ENCODE measurements around the gene LTK. TPM values are rescaled to one million over a fixed set of nuclear protein-coding genes. Genes with fewer than 3 reads are reported as not detected.

The LTK gene
- total and polyA plus RNA-seq, 2 of the 4 experiments (the other 2 are of a cell fraction), result 0.18 to 0.62 TPM

DNA sequence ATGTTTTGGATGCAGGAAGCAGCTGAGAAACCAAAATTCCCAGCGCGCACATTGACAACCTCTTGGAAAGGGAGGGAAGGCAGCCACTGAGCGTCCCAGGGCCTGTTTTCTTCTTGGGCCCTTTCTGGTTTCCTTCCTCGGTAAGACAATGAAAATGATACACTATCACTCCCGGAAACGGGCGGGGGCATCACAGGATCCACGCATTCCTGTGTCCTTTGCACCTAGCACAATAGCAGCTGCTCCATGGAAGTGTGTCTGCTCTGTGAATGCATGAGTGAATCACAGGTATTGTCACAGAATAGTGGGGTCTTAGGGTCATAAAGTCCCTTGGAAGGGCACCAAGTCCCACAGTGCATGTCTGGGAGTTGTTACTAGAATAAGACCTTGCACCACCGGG lies 26.2 kb downstream of the LTK start:
- POLR2A ChIA-PET (ENCODE audit: unreplicated experiment), result no interaction called here
- no peaks in the 10 kb centered on the region for H4K20me1 ChIP-seq (ENCODE audit: insufficient read depth, low read length)
- no CpG with 5 or more reads among the region's 9 CpGs for WGBS, 2 experiments (ENCODE audit: extremely low coverage in 2 of 2, insufficient read length in 1 of 2)
- H4K91ac ChIP-seq (ENCODE audit: insufficient read depth, low read depth, low read length), result peak overlapping the region; percentile 20; the same call in 1 of the 2 replicates
- peak overlapping the region; percentile 95 for H2BK5ac ChIP-seq (ENCODE audit: low read depth, low read length, poor library complexity, severe bottlenecking)
- no peak overlapping the region for H3K23ac ChIP-seq (ENCODE audit: low read depth, low read length)
- no peak overlapping the region for H3K56ac ChIP-seq (ENCODE audit: extremely low read depth, insufficient read depth, low read length)
- peaks cover 48% of the 10 kb centered on the region for H3K9me1 ChIP-seq (ENCODE audit: insufficient read depth, low read length)
- peak overlapping the region; percentile 36; the same call in 1 of the 2 replicates for H2BK120ac ChIP-seq (ENCODE audit: low read depth, low read length)
- CTCF ChIA-PET, result no interaction called here
- H3K18ac ChIP-seq (ENCODE audit: low read depth, low read length), result no peak overlapping the region
- H3K9me3 ChIP-seq (ENCODE audit: control insufficient read depth, insufficient read depth, low read length), result no peaks in the 10 kb centered on the region
- BruUV-seq (replicated peaks), result no TSS peak
- no peak overlapping the region for H3K4me3 ChIP-seq (ENCODE audit: insufficient read depth, low read depth, low read length)
- H2BK20ac ChIP-seq (ENCODE audit: low read depth, low read length), result peak overlapping the region; percentile 32; the same call in 1 of the 2 replicates
- H3K4me1 ChIP-seq (ENCODE audit: control insufficient read depth, insufficient read depth, low read length), result peaks cover 15% of the 10 kb centered on the region
- H2BK15ac ChIP-seq (ENCODE audit: low read depth, low read length), result 0 out of 3 replicates have a peak overlapping the region, but pooled peaks have one; percentile 8
- no peak overlapping the region for H3K9ac ChIP-seq (ENCODE audit: low read depth, low read length)
- no peak for DNase-seq
- H4K8ac ChIP-seq (ENCODE audit: low read depth in 2 of 2, low read length in 2 of 2), result no peak overlapping the region; a peak in 1 of 4 replicates
- peaks cover 0 to 15% of the 10 kb centered on the region in 2 experiments; a peak in 2 of 4 replicates for H3K79me1 ChIP-seq (ENCODE audit: low read depth in 1 of 2, low read length in 2 of 2)
- peak overlapping the region; percentile 99 for H2AK5ac ChIP-seq (ENCODE audit: low read depth, low read length)
- peaks cover 7% of the 10 kb centered on the region for H3K36me3 ChIP-seq (ENCODE audit: control insufficient read depth, insufficient read depth, low read length)
- intact Hi-C loops (cut with micrococcal nuclease), result no loop called here
- no peaks in the 10 kb centered on the region for H3K27me3 ChIP-seq (ENCODE audit: control insufficient read depth, insufficient read depth, low read length)
- H3K14ac ChIP-seq (replicated peaks; ENCODE audit: low read depth, low read length), result no peak overlapping the region
- H3K27ac ChIP-seq (ENCODE audit: insufficient read depth, low read length), result no peak overlapping the region
- peak overlapping the region; percentile 70 for H2AK9ac ChIP-seq (replicated peaks; ENCODE audit: low read depth, low read length, poor library complexity)
- H3K4me2 ChIP-seq (ENCODE audit: low read depth, low read length), result no peak overlapping the region
- peak overlapping the region; percentile 18 for H2AFZ ChIP-seq (replicated peaks; ENCODE audit: low read length, poor library complexity)
- in situ Hi-C loops (cut with MboI; ENCODE audit: low sequenced_read_pairs), result no loop called here
- H4K5ac ChIP-seq (ENCODE audit: low read depth, low read length), result no peak overlapping the region
- ATAC-seq (ENCODE audit: low read depth), result no peak
- dilution Hi-C loops (cut with HindIII; ENCODE audit: low sequenced_read_pairs, unreplicated experiment), result no loop called here
- H3K4ac ChIP-seq (ENCODE audit: low read depth, low read length), result peak overlapping the region; percentile 82; the same call in 1 of the 2 replicates
- TF ChIP-seq RCOR1 (IDR thresholded peaks at IDR 0.05; ENCODE audit: insufficient replicate concordance, low read length) (no peak), MAZ (IDR thresholded peaks at IDR 0.05; ENCODE audit: borderline replicate concordance, low read depth, low read length) (no peak), RFX5 (IDR thresholded peaks at IDR 0.05; ENCODE audit: low read depth, low read length) (no peak), FOS (IDR thresholded peaks at IDR 0.05; ENCODE audit: low read depth, low read length) (no peak), CEBPB (IDR thresholded peaks at IDR 0.05; ENCODE audit: low read depth, low read length) (no peak), MAFK (IDR thresholded peaks at IDR 0.05; ENCODE audit: low read depth, low read length) (no peak), RAD21 (IDR thresholded peaks at IDR 0.05; ENCODE audit: low read length) (no peak), MXI1 (IDR thresholded peaks at IDR 0.05; ENCODE audit: borderline replicate concordance, low read depth, low read length) (no peak), POLR2A (IDR thresholded peaks at IDR 0.05; ENCODE audit: low read depth, low read length) (no peak), SMC3 (IDR thresholded peaks at IDR 0.05; ENCODE audit: low read depth, low read length) (no peak)
- TF ChIP-seq, protein P1, sequence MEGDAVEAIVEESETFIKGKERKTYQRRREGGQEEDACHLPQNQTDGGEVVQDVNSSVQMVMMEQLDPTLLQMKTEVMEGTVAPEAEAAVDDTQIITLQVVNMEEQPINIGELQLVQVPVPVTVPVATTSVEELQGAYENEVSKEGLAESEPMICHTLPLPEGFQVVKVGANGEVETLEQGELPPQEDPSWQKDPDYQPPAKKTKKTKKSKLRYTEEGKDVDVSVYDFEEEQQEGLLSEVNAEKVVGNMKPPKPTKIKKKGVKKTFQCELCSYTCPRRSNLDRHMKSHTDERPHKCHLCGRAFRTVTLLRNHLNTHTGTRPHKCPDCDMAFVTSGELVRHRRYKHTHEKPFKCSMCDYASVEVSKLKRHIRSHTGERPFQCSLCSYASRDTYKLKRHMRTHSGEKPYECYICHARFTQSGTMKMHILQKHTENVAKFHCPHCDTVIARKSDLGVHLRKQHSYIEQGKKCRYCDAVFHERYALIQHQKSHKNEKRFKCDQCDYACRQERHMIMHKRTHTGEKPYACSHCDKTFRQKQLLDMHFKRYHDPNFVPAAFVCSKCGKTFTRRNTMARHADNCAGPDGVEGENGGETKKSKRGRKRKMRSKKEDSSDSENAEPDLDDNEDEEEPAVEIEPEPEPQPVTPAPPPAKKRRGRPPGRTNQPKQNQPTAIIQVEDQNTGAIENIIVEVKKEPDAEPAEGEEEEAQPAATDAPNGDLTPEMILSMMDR (conservative IDR thresholded peaks at IDR 0.05; ENCODE audit: low read depth, low read length), result no peak

All from IMR-90 (cell line).